OCI-LY1 (cell line): ENCODE measurements around the gene TMBIM4.

Experiments
- H2AFZ ChIP-seq: fragments of 200-600 bp; sonication (generic), shearing (Covaris generic); 2 replicates; pipeline ENCODE4 v1.6.0; 2014; ENCODE audit warnings: antibody characterized with exemption, mild to moderate bottlenecking, low read length
- H3F3A ChIP-seq: fragments of 200-600 bp; sonication (generic), shearing (Covaris generic); 2 replicates; pipeline ENCODE4 v1.6.0; 2014; ENCODE audit warnings: mild to moderate bottlenecking, antibody characterized with exemption, low read length, moderate library complexity; ENCODE audit not compliant: insufficient read depth
- H3K27ac ChIP-seq: fragments of 200-600 bp; sonication (generic); 2 replicates; pipeline ENCODE4 v1.5.1; 2014; ENCODE audit warnings: low read length, mixed run types, mild to moderate bottlenecking, low read depth; ENCODE audit not compliant: poor library complexity, severe bottlenecking
- H3K27me3 ChIP-seq: fragments of 200-600 bp; sonication (generic); 2 replicates; pipeline ENCODE4 v1.6.0; 2014; ENCODE audit warnings: antibody characterized with exemption, mild to moderate bottlenecking, low read length, moderate library complexity; ENCODE audit not compliant: insufficient read depth
- H3K36me3 ChIP-seq: fragments of 200-600 bp; sonication (generic); 2 replicates; pipeline ENCODE4 v1.6.1; 2014; ENCODE audit warnings: mild to moderate bottlenecking, antibody characterized with exemption, low read length, moderate library complexity, mixed read lengths; ENCODE audit not compliant: insufficient read depth
- H3K4me1 ChIP-seq: fragments of 200-600 bp; sonication (generic); 2 replicates; pipeline ENCODE4 v1.5.1; 2014; ENCODE audit warnings: mild to moderate bottlenecking, low read length, moderate library complexity; ENCODE audit not compliant: insufficient read depth, severe bottlenecking
- H3K4me2 ChIP-seq: fragments of 200-600 bp; sonication (generic), shearing (Covaris generic); 2 replicates; pipeline ENCODE4 v1.6.1; 2014; ENCODE audit warnings: low read length
- H3K4me3 ChIP-seq: fragments of 200-600 bp; sonication (generic); 2 replicates; pipeline ENCODE4 v1.5.1; 2014; ENCODE audit warnings: low read length, low read depth, mild to moderate bottlenecking, mixed read lengths; ENCODE audit not compliant: poor library complexity, severe bottlenecking
- H3K79me2 ChIP-seq: fragments of 200-600 bp; shearing (Covaris generic); 2 replicates; pipeline ENCODE4 v1.6.1; 2016; ENCODE audit warnings: mixed run types, low read length, mixed read lengths; ENCODE audit not compliant: insufficient read depth
- H3K9ac ChIP-seq: fragments of 200-600 bp; sonication (generic), shearing (Covaris generic); 2 replicates; pipeline ENCODE4 v1.6.1; 2014; ENCODE audit warnings: mild to moderate bottlenecking, low read length, mixed read lengths
- H3K9me2 ChIP-seq: fragments of 200-600 bp; sonication (generic), shearing (Covaris generic); 2 replicates; pipeline ENCODE4 v1.6.1; 2014; ENCODE audit warnings: low read depth, mild to moderate bottlenecking, low read length, mixed read lengths
- H3K9me3 ChIP-seq: fragments of 200-600 bp; shearing (Covaris generic); 2 replicates; pipeline ENCODE4 v1.6.1; 2014; ENCODE audit warnings: low read length, mixed read lengths
- H4K20me1 ChIP-seq: fragments of 200-600 bp; sonication (generic), shearing (Covaris generic); 2 replicates; pipeline ENCODE4 v1.6.0; 2016; ENCODE audit warnings: mild to moderate bottlenecking, low read length; ENCODE audit not compliant: insufficient read depth
- CTCF ChIP-seq: fragments of 200-600 bp; sonication (generic), shearing (Covaris generic); IDR thresholded peaks from 2 replicates; pipeline ENCODE4 v1.5.1; 2017; ENCODE audit warnings: mild to moderate bottlenecking, antibody characterized with exemption, low read length, moderate library complexity, mixed read lengths
- EZH2 ChIP-seq: fragments of 200-600 bp; sonication (generic), shearing (Covaris generic); IDR thresholded peaks from 2 replicates; pipeline ENCODE4 v1.8.0; 2017; ENCODE audit warnings: borderline replicate concordance, mixed run types, mild to moderate bottlenecking, antibody characterized with exemption, low read length, moderate library complexity, mixed read lengths

Gene TMBIM4

GRCh38 chr12:66149702-66150398, 19.9 kb downstream of the TMBIM4 start:
- H4K20me1 ChIP-seq, result no peaks in the 10 kb centered on the region
- H3K9me2 ChIP-seq, result no peaks in the 10 kb centered on the region
- no peaks in the 10 kb centered on the region for H3K27me3 ChIP-seq
- no peaks in the 10 kb centered on the region for H3K9me3 ChIP-seq
- H3K9ac ChIP-seq, result no peak overlapping the region
- no peak for TF ChIP-seq CTCF
- TF ChIP-seq EZH2, result no peak
- no peak overlapping the region for H3K4me2 ChIP-seq
- H3K4me3 ChIP-seq, result no peak overlapping the region
- no peak overlapping the region for H3K27ac ChIP-seq
- peaks cover 38% of the 10 kb centered on the region for H3K36me3 ChIP-seq
- no peaks in the 10 kb centered on the region for H3K4me1 ChIP-seq
- H3F3A ChIP-seq, result no peaks in the 10 kb centered on the region
- peaks cover 7% of the 10 kb centered on the region; the same call in 1 of the 2 replicates for H3K79me2 ChIP-seq
- no peak overlapping the region for H2AFZ ChIP-seq

GRCh38 chr12:66144791-66145754, 24.7 kb downstream of the TMBIM4 start:
- no peaks in the 10 kb centered on the region for H3K9me2 ChIP-seq
- H2AFZ ChIP-seq, result no peak overlapping the region
- no peaks in the 10 kb centered on the region for H3F3A ChIP-seq
- no peak overlapping the region for H3K9ac ChIP-seq
- no peaks in the 10 kb centered on the region for H3K27me3 ChIP-seq
- no peaks in the 10 kb centered on the region for H3K4me1 ChIP-seq
- no peak overlapping the region for H3K4me2 ChIP-seq
- peaks cover 16% of the 10 kb centered on the region for H3K9me3 ChIP-seq
- no peak overlapping the region for H3K27ac ChIP-seq
- no peaks in the 10 kb centered on the region for H4K20me1 ChIP-seq
- H3K79me2 ChIP-seq, result no peaks in the 10 kb centered on the region
- TF ChIP-seq EZH2 (no peak), CTCF (peak; percentile 34; the same call in 1 of the 2 replicates)
- peaks cover 68% of the 10 kb centered on the region for H3K36me3 ChIP-seq
- no peak overlapping the region for H3K4me3 ChIP-seq

- H4K20me1 ChIP-seq, result no peaks in the 10 kb centered on the region
- H3K4me3 ChIP-seq, result no peak overlapping the region
- no peak overlapping the region for H3K9ac ChIP-seq
- H3K4me2 ChIP-seq, result no peak overlapping the region
- H3K27ac ChIP-seq, result no peak overlapping the region
- H3K9me2 ChIP-seq, result no peaks in the 10 kb centered on the region
- H3K79me2 ChIP-seq, result no peaks in the 10 kb centered on the region
- TF ChIP-seq EZH2 (no peak), CTCF (no peak)
- H3K36me3 ChIP-seq, result peaks cover 80% of the 10 kb centered on the region
- no peaks in the 10 kb centered on the region for H3F3A ChIP-seq
- no peaks in the 10 kb centered on the region for H3K27me3 ChIP-seq
- H3K9me3 ChIP-seq, result peaks cover 22% of the 10 kb centered on the region
- H3K4me1 ChIP-seq, result no peaks in the 10 kb centered on the region
- H2AFZ ChIP-seq, result no peak overlapping the region
These were observed 25.9 kb downstream of the TMBIM4 start for GRCh38 chr12:66143868-66144267.
